EL (cell line): Measurements from ENCODE around the gene SUN5.
"Not testable (repeated sequence)": the region's sequence is repeated elsewhere in the genome, so short reads cannot be mapped to it uniquely, and the experiment has no call there.

Experiments used
- DNase-seq: peaks from one replicate; pipeline ENCODE4 v3.0.0-alpha.2; 2016

SUN5 gene

DNA sequence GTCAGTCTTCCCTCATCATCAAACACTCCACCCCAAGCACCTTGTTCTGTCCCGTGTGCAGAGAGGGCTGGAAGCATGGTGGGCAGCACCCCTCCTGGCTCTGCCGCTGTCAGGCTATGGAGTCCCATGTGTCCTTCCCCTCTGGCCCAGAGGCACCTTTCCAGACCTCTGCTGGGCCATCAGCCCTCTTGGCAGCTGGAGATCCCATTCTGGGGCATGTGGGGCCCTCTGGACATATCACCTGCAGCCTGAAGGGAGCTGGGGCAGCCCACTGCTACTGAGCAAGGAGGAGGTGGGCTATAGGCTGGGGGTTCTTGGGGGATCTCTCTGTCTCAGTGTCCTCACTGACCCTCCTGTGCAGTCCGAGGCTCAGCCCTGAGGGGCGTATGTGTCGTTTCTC, 42.2 kb downstream of the SUN5 start:
- DNase-seq, result no peak

DNA sequence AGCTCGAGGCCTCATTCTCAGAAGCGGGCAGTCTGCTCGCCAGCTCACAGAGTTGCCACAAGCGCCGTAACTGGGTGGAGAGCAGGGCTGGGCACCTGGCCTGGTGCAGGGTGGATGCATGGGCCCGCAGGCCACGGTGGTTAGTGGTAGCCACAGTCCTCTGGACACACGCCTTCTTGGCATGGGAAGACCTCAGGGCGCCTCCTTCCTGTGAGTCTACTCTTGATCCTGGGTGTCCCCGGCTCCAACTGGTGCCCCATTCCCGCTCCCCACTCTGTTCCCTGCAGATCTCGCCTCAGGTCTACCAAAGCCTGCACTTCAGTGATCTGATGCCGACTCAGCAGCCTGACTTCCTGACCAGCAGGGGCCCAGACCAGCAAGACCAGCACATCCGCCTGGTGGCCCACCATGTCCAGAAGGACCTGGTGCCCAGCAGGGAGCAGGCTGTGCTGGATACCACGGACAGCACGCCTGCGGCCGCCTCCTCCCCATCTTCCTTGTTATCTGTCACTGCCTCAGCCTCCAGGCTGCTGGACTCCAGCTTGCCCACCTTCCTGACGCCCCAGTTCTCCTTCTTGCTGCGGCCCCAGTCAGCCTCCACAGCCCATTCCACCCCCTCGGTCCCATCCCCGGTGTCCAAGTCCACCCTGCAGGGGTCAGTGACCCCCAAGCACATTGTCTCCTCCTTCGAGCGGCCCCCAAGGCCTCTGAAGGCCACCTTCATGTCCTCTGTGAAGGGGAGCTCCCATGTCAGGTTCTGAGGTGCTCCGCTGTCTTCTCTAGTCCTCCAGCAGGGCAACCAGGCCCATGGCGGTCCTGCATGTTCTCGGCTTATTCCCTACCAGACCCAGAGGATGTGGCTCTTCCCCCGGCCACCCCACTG, 43.1 kb downstream of the SUN5 start:
- DNase-seq, result no peak

DNA sequence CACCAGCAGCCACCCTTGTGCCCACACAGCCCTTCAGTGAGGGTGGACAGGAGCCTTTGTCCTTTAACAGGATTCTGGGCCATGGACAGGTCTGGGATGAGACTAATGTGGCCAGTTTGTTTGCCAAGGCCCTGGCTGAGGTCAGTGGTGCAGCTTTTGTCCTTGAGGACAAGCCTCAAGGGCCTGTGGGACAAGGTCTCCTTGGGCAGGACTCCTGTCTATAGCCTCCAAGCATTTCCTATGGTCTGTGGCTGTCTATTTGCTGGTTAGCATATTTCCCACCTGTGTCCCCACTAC, 44.1 kb downstream of the SUN5 start:
- DNase-seq, result no peak

DNA sequence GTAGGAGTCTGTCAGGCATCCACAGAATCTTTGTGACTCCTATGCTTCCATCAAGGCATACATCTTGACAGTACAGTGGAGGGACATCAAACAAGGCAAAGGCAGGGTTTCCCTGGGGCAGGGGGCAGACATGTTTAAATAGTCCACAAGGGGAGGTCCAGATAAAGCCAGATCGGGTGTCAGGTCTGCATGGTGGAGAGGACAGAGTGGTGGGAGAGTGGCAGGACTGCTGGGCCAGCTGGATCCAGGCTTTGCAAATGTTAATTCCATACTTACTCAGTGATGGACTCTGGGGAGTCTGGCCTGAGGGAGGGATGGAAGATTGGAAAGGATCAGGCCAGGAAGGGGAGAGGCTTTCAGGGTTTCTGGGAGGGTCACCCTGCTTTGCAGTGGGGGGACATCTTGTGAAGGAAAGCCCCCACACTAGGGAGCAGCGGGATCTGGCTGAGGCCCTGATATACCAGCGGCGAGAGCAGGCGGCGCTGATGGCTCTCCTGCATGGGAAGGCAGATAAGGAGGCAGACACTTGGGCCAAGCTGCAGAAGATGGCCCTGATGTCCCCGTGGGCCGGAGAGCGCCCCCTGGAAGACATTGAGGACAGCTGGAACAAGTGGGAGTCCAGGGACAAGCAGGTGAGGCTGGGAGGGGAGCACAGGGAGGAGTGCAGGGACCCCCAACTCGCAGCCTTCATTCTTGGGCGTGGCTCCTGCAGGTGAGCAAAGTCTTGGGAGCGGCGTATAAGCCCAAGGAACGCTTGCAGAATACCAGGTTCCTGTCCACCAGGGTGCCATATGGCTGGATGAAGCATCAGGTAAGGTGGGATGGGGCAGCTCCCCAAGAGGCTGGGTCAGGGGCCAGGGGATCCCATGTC, 44.6 kb downstream of the SUN5 start:
- DNase-seq, result no peak

DNA sequence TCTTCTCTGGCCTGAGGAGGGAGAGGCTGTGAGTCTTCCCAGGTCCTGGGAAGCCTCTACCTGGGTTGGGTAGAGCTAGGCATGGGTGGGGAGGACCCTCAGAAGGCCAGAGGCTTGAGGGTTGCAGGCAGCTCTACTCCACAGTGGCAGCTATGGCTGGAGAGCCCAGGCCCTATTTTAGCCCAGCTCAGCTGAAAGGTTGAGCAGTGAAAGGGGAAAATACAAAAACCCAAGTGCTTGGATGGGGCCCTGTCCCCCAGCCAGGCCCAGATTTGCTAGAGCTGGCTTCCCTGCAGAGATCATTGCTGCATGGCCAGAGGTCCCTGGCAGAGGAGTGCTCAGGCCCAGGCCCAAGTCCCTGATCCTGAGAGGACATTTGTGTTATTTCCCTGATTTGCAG, 45.7 kb downstream of the SUN5 start:
- no peak for DNase-seq

DNA sequence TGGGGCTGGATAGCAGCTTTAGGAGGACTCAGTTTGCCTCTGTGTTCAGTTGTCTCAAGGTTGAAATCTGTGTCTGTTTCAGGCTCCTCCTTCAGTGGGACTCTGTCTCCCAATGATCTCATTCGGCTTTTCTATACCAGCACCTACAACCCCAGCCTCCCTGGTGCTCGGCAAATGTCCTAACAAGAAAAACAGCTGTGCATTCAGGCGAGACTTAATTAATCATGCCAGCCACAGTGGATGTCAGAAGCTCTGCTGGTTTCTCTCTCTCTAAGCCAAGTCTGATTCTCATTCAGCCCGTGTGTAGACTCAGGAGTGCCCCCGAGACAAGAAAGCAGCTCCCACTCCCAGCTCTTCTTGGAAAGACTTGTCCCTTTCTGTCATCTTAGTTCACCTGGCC, 46.8 kb downstream of the SUN5 start:
- DNase-seq, result no peak

DNA sequence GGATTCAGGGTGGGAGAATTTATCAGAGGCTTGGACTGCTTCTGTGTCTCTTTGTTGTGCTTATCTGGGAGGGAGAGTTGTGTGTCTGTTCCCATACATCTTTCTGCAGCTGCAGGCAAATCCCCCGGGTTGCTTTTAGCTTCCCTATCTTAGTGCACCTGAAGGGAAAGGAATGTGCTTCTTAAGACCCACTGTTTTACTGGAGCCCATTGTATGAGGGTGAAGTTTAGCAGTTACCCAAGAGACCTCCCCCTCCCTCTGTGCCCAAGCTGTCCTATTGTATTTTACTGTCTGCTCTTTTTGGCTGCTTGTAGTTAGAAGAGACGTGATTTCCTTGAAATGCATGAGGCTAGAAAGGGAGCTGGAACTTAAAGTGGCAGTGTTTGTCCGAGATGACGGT, 53.7 kb downstream of the SUN5 start:
- DNase-seq, result not testable (repeated sequence)

DNA sequence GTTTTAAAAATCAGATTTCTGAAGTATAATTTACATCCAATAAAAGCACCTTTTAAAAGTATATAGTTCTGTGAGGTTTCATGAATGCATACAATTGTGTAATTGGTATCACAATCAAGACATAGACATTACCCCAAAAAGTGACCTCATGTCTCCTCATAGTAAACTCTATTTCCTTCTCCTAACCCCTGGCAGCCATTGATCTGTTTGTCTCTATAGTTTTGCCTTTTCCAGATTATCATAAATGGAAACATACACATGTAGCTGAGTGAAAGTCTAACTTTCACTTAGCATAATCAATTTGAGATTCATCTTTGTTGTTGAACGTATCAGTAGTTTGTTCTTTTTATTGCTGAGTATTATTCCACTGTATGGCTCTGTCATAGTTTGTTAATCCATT, 57.6 kb downstream of the SUN5 start:
- DNase-seq, result no peak

DNA sequence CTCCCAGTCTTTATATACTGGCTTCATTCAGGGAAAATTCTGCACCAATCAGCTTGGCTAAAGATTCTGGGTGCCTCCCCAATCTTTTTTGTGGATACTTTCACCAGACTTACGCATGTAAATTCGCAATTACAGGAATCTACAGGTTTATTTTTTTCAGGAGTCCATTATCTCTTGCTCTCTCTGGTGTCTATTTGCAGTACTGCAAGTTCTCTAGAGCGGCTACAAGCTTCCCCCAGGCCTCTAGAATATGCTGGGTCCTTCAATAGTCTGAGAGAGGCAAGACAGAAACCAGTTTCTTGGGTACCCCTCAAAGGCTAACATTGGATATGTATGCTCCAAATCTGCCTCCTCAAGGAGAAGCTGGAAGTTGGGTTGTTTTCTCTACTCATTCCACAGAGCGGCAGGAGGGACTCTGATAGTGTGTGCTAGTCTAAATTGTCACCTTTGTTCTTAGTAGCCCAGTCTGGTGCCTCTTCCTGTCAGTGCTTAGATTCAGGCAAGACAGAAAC, 58.5 kb downstream of the SUN5 start:
- peak; percentile 23 for DNase-seq

DNA sequence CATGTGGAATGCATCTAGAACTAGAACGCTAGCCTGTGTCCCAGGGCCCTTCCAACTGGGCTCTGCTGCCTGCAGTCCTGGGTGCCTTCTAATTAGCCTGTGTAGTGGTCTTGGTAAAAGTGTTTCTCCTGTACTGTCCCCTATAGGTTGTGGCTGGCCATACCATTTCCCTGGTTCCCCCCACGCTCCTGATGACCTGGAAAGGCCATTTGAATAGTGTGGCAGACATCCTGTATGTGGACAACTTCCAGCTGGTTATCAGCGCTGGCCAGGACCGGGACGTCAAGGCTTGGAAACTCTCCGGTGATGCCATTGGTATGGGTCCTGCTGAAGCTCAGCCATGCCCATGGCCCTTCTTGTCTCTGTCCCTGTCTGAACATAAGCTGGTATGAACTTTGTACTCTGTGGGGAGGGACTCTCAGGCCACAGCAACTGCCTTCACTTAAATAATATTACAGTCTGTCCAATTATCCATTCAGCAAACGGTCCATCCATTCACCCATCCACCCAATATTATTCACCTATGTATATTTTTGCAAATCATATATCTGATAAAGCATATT, 60.7 kb downstream of the SUN5 start:
- no peak for DNase-seq

DNA sequence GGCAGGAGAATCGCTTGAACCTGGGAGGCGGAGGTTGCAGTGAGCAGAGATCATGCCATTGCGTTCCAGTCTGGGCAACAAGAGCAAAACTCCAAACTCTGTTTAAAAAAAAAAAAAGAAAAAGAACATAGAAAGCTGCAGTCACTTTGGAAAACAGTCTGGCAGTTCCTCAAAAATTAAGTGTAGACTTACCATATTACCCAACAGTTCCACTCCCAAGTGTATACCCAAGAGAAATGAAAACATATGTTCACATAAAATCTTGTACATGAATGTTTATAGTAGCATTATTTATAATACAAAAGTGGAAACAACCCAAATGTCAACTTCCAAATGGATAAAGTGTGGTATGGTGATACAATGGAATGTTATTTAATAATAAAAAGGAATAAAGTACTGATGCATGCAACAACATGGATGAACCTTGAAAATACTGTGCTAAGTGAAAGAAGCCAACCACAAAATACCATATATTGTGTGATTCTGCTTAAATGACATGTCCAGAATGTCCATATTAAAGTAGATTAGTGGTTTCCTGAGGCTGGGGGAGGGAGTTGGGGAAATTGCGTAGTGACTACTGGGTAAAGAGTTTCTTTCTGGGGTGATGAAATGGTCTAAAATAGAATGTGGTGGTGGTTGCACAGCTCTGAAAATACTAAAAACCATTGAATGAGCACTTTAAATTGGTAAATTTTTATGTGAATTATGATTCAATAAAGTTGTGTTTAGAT, 62.9 kb downstream of the SUN5 start:
- DNase-seq, result no peak

DNA sequence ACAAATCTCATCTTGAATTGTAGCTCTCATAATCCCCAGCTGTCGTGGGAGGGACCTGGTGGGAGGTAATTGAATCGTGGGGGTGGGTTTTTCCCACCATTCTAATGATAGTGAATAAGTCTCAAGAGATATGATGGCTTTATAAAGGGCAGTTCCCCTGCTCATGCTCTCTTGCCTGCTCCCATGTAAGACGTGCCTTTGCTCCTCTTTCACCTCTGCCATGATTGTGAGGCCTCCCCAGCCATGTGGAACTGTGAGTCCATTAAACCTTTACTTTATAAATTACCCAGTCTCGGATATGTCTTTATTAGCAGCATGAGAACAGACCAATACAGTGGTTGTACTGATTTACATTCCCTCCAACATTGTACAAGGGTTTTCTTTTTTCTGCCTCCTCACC, 69.7 kb downstream of the SUN5 start:
- DNase-seq, result no peak
